Measurements from ENCODE around the gene HYAL4. TPM values are rescaled to one million over a fixed set of nuclear protein-coding genes. Genes with fewer than 3 reads are reported as not detected.

The HYAL4 gene
- polyA plus RNA-seq, 1 donor from 2014 or later = not detected

- Mint-ChIP-seq H3K27me3 (peaks cover 3% of the 10 kb centered on the region), H3K36me3 (no peaks in the 10 kb centered on the region), H3K4me3 (no peak overlapping the region), H3K9me3 (no peaks in the 10 kb centered on the region), H3K27ac (no peak overlapping the region), H3K4me1 (peaks cover 0 to 2% (median 0%) of the 10 kb centered on the region in 3 donors)
Measured at GRCh38 chr7:123916240-123916724, 71.3 kb downstream of the HYAL4 start.

GRCh38 chr7:123917878-123918277, 72.9 kb downstream of the HYAL4 start:
- H3K36me3 Mint-ChIP-seq = no peaks in the 10 kb centered on the region
- no peak overlapping the region for H3K4me3 Mint-ChIP-seq
- H3K4me1 Mint-ChIP-seq = peaks cover 0 to 2% (median 0%) of the 10 kb centered on the region in 3 donors
- H3K9me3 Mint-ChIP-seq = no peaks in the 10 kb centered on the region
- peaks cover 3% of the 10 kb centered on the region for H3K27me3 Mint-ChIP-seq
- no peak overlapping the region for H3K27ac Mint-ChIP-seq

- H3K4me1 Mint-ChIP-seq = peaks cover 0 to 2% (median 0%) of the 10 kb centered on the region in 3 donors
- H3K27ac Mint-ChIP-seq = no peak overlapping the region
Measured at GRCh38 chr7:123918309-123918708, 73.3 kb downstream of the HYAL4 start.

GRCh38 chr7:123923599-123923998, 78.6 kb downstream of the HYAL4 start:
- Mint-ChIP-seq H3K27me3 (peaks cover 1% of the 10 kb centered on the region), H3K9me3 (peaks cover 0 to 1% (median 0%) of the 10 kb centered on the region in 3 donors), H3K4me1 (peaks cover 0 to 2% (median 0%) of the 10 kb centered on the region in 3 donors), H3K27ac (no peak overlapping the region), H3K36me3 (no peaks in the 10 kb centered on the region), H3K4me3 (no peak overlapping the region)

More at GRCh38 chr7:123918309-123918708, 73.3 kb downstream of the HYAL4 start:
- no peaks in the 10 kb centered on the region for H3K9me3 Mint-ChIP-seq
- H3K4me3 Mint-ChIP-seq = no peak overlapping the region
- H3K36me3 Mint-ChIP-seq = no peaks in the 10 kb centered on the region
- H3K27me3 Mint-ChIP-seq = peaks cover 3% of the 10 kb centered on the region

GRCh38 chr7:123924941-123925340, 80.0 kb downstream of the HYAL4 start, which contains the start of gene SPAM1:
Gene SPAM1, plus strand, starts transcription at chr7:123925241. Its CDS starts 28,330 bp downstream, at chr7:123953571.
- Mint-ChIP-seq H3K4me1 (peaks cover 0 to 2% (median 0%) of the 10 kb centered on the region in 3 donors), H3K27ac (no peak within 1 kb of the TSS), H3K9me3 (peaks cover 0 to 1% (median 0%) of the 10 kb centered on the region in 3 donors), H3K4me3 (no peak within 1 kb of the TSS), H3K27me3 (peaks cover 1% of the 10 kb centered on the region), H3K36me3 (no peaks in the 10 kb centered on the region)

Other genes starting within 250 kb of the HYAL4 start
- not detected for gene ASB15, start 243.3 kb upstream of the HYAL4 start, polyA plus RNA-seq
- not detected for gene LMOD2, start 189.3 kb upstream of the HYAL4 start, polyA plus RNA-seq
- 2.8 TPM for gene WASL, start 96.2 kb upstream of the HYAL4 start, polyA plus RNA-seq
- gene SPAM1, start 80.1 kb downstream of the HYAL4 start, polyA plus RNA-seq = not detected
- gene TMEM229A, start 187.9 kb downstream of the HYAL4 start, polyA plus RNA-seq = not detected

Data from IgD-negative memory B cell (primary cell).